HG02840 (cell line): Measurements from ENCODE around the gene FLAD1.
A peak's percentile ranks its signal among the peaks of the same experiment; 100 is the strongest.

ENCODE experiments used
- ATAC-seq: cut with Tn5 transposase; IDR thresholded peaks from one replicate; pipeline ENCODE4 v1.9.1; 2021; ENCODE audit warnings: mild to moderate bottlenecking, moderate library complexity, moderate number of reproducible peaks; ENCODE audit not compliant: unreplicated experiment, low FRiP score

FLAD1 gene

DNA sequence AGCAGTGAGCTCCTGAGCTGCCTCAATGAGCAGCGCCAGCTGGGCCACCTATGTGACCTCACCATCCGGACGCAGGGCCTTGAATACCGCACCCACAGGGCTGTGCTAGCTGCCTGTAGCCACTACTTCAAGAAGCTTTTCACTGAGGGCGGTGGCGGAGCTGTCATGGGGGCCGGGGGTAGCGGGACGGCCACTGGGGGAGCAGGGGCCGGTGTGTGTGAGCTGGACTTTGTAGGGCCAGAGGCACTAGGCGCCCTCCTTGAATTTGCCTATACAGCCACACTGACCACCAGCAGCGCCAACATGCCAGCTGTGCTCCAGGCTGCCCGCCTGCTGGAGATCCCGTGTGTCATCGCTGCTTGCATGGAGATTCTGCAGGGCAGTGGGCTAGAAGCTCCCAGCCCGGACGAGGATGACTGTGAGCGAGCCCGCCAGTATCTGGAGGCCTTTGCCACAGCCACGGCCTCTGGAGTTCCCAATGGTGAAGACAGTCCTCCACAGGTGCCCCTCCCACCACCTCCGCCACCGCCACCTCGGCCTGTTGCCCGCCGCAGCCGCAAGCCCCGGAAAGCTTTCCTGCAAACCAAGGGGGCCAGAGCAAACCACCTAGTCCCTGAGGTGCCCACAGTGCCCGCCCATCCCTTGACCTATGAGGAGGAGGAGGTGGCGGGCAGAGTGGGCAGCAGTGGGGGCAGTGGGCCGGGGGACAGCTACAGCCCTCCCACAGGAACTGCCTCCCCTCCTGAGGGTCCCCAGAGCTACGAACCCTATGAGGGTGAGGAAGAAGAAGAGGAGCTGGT is 31.8 kb downstream of the FLAD1 start:
- ATAC-seq = no peak

DNA sequence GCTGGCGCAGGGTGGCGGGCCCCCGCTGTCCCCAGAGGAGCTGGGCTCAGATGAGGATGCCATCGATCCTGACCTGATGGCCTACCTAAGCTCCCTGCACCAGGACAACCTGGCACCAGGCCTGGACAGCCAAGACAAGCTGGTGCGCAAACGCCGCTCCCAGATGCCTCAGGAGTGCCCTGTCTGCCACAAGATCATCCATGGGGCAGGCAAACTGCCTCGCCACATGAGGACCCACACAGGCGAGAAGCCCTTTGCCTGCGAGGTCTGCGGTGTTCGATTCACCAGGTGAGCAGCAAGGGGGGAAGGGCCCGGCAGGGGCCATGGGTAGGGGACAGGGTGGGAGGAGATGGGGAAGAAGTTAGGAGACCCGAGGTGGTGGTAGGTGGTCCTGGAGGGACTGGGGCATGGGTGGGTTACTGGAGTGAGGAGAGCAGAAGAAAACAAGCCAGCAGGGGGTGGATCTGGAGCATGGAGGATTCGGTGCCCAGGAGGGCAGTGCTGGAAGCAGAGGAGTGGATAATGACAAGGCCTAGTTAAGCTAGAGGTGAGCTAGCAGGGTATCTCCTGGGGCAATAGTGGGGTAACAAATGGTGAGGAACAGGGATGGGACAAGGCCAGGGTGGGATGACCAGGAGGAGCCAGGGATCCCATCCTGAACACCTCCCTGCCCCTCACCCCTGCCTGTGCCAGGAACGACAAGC is 32.5 kb downstream of the FLAD1 start:
- no peak for ATAC-seq

DNA sequence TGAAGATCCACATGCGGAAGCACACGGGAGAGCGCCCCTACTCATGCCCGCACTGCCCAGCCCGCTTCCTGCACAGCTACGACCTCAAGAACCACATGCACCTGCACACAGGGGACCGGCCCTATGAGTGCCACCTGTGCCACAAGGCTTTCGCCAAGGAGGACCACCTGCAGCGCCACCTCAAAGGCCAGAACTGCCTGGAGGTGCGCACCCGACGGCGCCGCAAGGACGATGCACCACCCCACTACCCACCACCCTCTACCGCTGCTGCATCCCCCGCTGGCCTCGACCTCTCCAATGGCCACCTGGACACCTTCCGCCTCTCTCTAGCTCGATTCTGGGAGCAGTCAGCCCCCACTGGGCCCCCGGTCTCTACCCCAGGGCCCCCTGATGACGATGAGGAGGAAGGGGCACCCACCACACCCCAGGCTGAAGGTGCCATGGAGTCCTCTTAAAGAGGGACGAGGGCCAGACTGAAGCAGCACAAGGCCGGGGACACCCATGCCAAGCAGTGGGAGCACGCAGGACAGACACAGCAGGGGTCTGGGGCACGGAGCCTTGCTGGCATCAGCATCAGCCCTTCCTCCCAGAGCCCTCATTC is 33.2 kb downstream of the FLAD1 start:
- ATAC-seq = no peak

DNA sequence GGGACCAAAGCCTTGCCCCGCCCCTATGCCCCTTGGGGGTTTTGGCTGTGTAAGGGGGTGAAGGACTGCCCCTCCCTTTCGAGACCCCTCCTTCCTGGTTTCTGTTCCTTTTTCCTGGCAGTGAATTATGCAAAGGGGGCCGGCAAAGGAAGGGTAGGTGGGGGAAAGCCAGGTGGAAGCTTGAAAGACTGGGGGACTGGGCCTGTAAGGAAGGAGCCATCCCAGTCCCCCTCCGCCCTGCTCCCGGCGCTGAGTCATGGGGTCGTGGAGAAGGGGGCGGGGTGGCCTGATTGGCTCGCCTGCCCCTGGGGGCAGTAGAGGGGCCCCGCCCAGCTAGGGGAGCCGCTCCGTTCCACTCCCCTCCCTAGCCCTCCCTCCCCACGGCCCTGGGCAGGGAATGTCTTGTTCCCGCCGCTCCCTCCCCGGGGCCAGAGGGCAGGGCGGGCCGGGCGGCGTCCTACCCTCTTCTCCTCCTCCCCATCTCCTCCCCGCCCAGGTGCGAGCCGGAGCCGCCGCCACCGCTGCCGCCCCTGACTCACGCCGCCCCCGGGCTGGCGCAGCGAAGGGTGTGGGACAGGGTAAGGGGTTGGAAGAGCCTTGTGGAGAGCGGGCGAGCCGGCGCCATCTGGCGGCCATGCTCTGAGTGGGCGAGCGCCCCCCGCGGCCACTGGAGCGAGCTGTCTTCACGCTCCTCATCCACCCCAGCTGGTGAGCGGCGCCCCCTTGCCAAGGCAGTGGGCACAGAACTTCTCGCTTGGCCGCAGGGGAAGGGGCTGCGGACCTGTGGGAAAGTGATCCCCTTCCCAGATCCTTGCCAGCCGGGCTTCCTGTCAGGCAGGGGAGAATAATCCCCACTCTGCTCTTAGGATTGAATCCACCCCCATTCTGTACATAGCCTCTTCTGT is 34.1 kb downstream of the FLAD1 start:
- ATAC-seq = peak; percentile 58

DNA sequence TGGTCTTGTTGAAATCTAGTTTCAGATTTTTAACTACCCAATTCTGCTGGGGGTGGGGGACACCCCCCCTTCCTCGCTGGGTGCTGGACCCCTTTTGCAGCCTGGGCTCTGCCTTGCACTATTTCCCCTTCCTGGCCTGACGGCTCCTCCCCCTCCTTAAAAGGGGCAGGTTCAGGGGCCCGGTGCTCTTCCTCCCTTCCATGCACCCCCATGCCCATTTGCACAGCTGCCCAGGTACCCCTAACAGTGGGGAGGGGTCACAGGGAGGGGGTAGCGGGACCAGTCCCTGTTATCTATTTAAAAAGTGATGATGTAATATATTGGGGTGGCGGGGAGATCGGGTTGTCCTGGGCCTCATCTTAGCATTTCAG is 34.8 kb downstream of the FLAD1 start:
- no peak for ATAC-seq

DNA sequence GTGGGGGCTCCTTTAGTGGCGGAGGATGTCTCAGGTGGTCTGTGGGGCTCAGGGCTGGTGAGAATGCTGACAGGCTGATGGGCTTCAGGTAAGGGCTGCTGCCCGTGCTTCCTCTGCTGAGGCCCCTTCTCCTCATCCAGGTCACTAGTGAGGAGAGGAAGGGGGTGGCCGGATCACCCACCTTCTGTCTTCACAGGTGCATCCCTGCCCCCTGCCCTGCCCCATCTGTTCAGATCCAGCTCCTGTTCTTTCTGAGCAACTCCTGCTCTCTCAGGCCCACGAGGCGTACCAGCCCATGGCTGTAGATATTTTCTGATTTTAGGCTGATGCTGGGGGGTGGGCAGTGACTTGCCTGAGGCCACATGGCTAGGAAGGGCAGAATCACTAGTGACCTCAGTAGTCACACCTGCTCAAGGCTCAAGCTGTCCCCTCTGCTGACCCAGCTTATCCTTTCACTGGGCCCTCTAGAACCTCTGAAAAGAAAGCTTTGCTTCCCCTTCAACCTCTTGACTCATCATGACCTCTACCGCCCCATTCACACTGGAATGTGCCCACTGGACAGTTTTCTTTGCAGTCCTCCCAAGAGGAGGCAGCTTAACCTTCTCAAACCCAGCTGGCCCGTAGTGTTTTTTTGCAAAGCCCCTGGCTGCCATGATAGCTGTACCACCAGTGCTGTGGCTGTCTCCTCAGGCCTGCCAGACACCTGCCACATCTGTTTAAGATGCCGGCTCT is 35.6 kb downstream of the FLAD1 start:
- no peak for ATAC-seq

DNA sequence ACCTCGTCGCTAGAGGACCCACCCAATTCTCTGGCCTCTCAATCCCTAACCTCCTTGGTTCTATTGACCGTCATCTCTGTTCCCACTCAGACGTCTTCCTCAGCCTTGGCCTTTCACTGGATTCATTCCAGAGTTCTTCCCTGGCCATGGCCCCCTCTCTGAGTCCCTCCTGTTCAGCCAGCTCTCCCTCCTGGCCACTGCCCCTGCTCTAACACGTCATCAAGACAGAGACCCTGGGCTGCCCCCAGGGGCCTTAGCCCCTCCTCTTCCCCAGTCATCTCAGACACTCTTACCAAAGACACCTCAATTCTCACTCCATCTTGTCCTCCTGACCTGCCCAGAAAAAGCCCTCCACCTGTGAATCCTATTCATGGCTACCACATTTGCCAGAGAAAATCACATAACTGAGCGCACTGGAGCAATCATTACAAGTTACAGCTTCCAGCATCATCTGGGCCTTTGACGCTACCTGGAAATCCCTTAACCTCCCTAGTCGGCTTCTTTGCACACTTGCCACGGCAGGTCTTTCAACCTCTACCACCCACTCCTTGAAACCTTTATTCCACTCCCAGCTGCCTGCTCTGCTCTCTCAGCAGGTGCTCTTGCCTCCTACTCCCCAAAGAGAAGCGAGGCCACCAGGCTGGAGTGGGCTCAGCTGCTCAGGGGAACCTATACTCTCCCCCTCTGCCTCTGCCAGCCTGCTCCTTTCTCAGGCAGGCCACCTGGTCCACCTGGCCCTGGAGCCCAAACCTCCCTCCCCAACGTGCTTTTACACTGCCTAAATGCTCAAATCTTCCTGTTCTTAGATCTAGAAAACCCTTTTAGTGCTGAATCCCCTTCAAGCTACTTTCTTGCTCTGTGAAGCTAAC is 36.5 kb downstream of the FLAD1 start:
- ATAC-seq = no peak

DNA sequence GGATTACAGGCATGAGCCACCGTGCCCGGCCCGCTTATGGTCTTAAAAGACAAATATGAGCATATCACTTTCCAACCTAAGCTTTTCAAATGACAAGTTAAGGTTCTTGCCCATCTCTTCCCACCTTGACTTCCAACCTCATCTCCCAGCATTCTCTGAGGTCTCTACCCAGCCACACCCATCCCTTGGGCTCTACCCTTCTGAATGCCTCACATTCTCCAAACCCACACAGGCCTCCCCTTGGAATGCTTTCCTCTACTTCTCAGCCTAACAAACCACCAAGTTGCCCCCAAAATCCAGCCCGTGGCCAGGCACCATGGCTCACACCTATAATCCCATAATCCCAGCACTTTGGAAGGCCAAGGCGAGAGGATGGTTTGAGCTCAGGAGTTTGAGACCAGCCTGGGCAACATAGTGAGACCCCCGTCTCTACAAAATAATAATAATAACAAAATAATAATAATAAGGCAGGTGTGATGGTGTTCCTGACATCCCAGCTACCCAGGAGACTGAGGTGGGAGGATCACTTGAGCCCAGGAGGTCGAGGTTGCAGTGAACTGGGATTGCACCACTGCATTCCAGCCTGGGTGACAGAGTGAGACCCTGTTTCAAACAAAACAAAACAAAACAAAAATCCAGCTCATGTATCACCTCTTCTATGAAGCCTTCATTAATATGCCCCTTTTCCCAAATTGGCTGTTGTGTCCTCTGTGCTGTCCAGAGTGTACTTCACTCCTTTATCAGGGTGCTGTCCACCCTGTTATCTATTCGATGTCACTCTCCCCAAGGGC is 39.2 kb downstream of the FLAD1 start:
- ATAC-seq = no peak

DNA sequence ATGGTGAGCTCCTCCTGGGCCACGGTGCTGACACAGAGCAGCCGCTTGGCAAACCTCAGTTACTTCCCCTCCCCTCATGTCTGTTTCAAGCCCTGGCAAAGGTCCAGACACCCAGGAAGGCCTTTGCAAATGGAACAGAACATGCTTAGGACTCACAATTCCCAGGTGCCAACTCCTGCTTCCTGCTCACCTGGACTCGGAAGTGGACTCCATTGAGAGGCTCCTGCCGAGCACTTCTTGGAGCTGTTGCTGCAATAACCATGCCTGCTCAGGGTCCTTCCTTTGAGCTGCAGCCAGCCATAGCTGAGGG is 39.7 kb downstream of the FLAD1 start:
- no peak for ATAC-seq

DNA sequence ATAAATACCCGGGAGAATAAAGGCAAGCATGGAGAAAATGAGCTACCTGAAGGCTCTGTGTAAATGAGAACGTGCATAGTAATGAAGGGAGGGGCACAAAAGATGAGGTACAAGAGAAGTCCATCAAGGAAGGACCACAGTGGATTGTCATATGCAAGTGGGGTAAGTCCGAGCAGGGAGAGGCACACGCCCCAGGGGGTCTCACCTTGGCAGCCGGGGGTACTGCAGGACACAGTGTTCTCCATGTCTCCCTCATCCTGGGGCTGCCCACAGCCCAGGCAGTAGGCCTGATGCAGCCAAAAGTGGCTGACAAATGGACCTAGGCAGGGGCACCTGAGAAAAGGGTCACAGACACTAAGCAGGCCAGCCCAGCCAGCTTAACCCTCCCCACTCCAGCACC is 40.5 kb downstream of the FLAD1 start:
- ATAC-seq = no peak

DNA sequence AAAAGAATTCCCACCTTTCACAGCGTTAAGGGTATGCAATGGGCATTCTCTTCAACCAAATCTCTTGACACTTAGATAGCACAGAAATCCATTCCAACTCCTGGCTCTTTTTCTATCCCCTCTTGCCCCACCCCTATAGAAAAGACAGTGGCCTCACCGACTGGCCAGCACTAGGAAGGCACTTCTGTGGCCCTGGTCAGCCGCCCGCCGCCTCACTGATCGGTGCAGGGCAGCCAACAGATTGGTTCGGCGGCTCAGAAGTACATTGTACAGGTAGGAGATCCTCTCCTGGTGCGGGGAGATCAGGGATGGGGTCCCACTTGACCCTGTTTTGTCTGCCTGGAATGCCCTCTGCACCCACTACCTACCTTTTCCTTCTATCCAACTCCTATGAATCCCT is 41.2 kb downstream of the FLAD1 start:
- ATAC-seq = no peak

DNA sequence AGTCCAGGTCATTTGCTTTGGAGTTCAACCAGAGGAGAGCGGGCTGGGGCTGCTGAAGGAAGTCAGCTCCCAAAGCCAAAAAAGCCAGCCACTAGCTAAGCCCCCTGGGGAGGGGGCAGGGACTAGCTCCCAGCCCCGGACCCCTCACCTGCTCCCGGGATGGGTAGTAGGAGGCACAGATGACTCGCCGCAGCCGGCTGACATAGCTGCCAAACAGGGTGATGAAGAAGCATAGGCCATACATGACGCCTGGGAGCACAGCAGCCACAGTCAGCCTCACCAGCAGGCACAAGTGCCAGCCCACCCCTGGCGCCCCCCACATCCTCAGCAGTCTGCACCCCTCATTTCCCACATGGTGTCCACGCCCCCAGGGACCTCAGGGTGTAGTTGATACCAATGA is 43.0 kb downstream of the FLAD1 start:
- no peak for ATAC-seq

DNA sequence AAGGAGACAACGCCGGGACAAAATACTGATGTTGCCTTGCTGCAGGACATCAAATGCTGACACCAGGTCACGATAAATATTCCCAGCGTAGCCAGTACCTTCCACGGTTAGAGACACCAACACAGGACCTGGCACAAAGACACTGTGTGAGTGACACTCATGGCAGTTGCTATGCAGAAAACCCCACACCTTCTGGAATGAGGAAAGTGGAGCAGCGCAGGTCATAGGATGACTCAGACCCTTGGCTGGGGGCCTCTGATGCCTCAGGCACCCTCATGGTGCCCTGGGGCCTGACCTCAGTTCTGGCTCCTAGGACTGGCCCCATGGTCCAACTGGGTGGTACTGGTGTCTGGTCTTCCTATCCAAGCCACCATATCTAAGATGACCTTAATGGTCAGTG is 43.4 kb downstream of the FLAD1 start:
- no peak for ATAC-seq

DNA sequence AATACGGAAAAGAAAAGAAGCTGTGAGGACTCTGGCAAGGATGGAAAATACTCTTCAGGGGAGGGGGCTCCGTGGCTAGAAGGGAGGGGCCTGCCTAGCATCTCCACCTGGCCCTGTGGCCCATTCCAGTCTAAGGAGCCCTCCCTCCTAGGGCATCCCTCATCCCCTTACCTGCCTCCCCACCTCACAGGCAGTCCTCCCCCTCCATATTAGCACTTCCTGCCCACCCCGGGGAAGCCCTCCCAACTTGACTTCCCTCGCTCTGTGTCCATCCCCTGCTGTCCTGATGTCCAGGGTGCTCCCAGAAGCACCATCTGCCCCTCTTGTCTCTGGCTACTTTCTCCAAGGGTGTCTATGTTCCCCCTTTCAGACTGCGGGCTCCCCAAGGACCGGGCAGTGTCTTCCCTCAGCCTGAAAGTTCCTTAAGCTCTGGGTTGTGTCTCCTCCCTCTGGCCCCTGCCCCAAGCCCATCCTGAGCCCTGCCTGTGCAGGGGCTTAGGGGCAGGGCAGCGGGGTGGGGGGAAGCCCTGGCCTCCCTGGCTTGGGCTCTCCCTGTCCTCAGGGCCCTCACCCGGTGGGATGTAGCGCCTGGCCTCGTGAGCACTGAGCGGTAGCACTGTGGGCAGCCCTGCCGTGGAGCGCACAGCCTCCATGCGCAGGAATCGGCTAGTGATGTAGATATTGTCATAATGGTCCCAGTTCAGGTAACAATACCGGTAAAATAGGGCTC is 46.5 kb downstream of the FLAD1 start:
- ATAC-seq = no peak

DNA sequence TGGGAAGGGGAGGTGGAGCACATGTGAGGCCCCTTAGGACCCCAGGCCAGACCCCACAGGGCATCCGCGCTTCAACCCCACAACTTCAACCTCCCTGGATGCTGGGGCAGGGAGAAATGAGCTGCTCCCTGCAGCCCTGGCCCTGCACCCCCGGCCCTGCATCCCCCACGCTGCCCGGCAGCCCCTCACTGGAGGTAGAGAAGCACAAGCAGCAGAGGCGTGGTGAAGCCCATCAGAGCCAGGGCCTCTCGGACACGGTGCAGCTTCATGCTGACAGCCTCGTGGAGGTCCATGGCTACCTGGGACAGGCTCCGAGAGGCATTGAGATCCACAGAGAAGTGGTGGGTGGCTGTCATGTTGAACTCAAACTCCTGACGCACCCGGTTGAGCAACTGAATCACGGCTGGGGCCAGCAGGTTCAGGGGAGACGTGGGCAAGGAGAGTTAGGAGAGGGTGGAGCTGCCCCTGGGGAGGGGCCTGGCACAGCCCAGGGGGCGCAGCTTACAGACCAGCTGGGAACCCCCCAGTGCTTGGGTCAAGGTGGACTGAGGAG is 47.2 kb downstream of the FLAD1 start:
- ATAC-seq = no peak

DNA sequence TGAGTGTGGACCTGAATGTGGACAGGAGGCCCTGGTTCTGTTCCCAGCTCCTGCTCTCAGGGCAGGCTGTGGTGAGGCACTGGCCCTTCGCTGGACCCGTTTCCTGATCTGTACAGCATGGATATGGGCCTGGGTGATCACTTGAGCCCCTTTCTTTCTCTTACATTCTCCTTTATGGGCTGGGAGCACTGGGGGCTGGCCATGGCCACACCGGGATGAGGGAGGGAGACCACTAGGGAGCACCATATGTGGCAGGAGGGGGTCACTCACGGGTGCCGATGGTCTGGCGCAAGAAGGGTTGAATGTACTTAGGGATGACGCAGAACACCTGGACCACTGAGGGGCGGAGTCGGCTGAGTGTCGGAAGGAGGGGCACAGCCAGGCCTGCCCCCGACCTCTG is 47.8 kb downstream of the FLAD1 start:
- ATAC-seq = no peak

DNA sequence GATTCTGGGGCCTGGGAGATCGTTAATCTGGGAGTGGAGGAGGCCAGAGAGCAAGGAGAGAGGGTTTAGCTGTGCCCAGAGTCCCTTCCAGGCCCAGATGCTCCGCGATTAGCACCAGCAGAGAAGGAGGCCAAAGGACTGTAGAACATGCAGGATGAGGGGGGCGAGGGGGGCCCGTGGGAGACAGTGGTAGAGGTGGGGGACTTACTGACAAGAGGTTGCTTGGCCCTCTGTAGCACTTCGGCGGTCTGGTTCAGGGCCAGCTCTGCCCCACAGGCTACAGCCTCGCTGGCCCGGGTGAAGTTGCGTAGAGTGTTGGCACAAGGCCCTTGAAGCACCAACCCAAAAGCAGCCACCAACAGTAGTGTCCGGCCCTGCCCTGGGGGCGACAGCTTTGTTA is 49.7 kb downstream of the FLAD1 start:
- no peak for ATAC-seq

DNA sequence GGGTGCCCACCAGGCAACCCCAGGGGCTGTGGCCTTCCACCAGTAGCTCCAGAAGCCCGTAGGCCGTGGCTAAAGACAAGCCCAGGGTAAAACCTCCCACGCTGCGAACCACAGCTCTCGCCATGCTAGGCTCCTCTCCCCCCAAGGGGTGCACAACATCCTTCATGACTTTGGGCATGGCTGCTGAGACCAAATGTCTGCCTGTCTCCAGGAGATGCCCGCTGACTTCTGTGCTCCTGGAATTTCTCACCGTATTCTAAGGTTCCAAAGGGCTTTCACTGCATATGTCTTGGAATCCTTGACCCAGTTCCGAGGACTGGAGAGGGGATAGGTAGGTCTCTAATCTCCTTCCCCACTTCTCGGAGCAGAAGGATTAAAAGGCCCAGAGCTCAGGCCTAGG is 50.4 kb downstream of the FLAD1 start, which contains the start of the genes DCST1 and DCST2:
Gene DCST1, plus strand, starts transcription at position 301 of the 400 bp plus-strand sequence. CDS start 213 bp downstream, outside the sequence.
Gene DCST2, minus strand, starts transcription at position 258 of the 400 bp plus-strand sequence. Its CDS starts 80 bp downstream, at position 178.
- no peak for ATAC-seq
